ENCODE measurements around the gene NCKAP5L. TPM values are rescaled to one million over a fixed set of nuclear protein-coding genes. Genes with fewer than 3 reads are reported as not detected.

Gene NCKAP5L
- total and polyA plus RNA-seq, 9 of the 15 experiments (the other 6 are each of a cell fraction or from before 2014, with no cell fraction given) = 0.01 to 14.4 (median 3.7) TPM

DNA sequence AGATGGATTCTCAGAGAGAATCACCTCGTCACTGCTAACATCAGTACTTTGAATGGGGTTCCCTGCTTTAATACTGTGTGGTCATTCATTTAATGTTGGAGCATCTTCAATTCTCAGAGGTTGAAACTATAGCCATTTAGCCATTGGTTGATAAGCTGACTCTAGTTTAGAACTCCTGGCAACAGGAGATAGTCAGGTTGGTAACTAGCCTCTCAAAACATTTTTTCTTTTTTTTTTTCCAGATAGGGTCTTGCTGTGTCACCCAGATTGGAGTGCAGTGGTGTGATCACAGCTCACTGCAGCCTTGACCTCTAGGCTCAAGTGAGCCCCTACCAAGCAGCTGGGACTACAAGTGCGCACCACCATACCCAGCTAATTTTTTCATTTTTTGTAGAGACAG is 3.5 kb upstream of the NCKAP5L start (continued):
- TF ChIP-seq, protein P1, sequence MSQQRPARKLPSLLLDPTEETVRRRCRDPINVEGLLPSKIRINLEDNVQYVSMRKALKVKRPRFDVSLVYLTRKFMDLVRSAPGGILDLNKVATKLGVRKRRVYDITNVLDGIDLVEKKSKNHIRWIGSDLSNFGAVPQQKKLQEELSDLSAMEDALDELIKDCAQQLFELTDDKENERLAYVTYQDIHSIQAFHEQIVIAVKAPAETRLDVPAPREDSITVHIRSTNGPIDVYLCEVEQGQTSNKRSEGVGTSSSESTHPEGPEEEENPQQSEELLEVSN (IDR thresholded peaks at IDR 0.05; ENCODE audit: borderline replicate concordance in 1 of 2, extremely low read depth in 1 of 2, insufficient read depth in 1 of 2, insufficient read length in 1 of 2, low read depth in 1 of 2, low read length in 1 of 2, poor library complexity in 1 of 2, severe bottlenecking in 1 of 2) = no peak
- TF ChIP-seq POLR2AphosphoS5 (IDR thresholded peaks at IDR 0.05; ENCODE audit: control insufficient read depth, insufficient read depth, low read depth, low read length) (no peak), SMAD3 (CRISPR knock-in tag; conservative IDR thresholded peaks at IDR 0.05) (no peak), LCOR (CRISPR knock-in tag; IDR thresholded peaks at IDR 0.05) (no peak), C11orf30 (IDR thresholded peaks at IDR 0.05; ENCODE audit: low read depth) (peak; percentile 26; the same call in 1 of the 2 replicates), HDAC3 (IDR thresholded peaks at IDR 0.05; ENCODE audit: borderline replicate concordance, partially characterized antibody) (no peak), U2AF1 (optimal IDR thresholded peaks at IDR 0.05; ENCODE audit: low read depth, low read length) (no peak), TCF7L2 (IDR thresholded peaks at IDR 0.05; ENCODE audit: low read depth, low read length) (no peak), CBFA2T2 (conservative IDR thresholded peaks at IDR 0.05) (no peak), HDAC6 (IDR thresholded peaks at IDR 0.05; ENCODE audit: low read depth, low read length) (no peak), FOXJ2 (tag; IDR thresholded peaks at IDR 0.05) (no peak), NR2F6 (CRISPR knock-in tag; IDR thresholded peaks at IDR 0.05) (no peak), RBM14 (IDR thresholded peaks at IDR 0.05; ENCODE audit: borderline replicate concordance, insufficient read depth, low read depth, low read length) (no peak), NFYB (IDR thresholded peaks at IDR 0.05; ENCODE audit: extremely low read depth, insufficient read length) (no peak)

Measured in K562 (cell line).